HepG2 (cell line): ENCODE results near the gene RHBG. TPM values are rescaled to one million over a fixed set of nuclear protein-coding genes. Genes with fewer than 3 reads are reported as not detected.

ENCODE experiments used
- ATAC-seq: fragments of 200-7000 bp; cut with Tn5 transposase; 3 replicates; pipeline ENCODE4 v1.9.1; 2020; ENCODE audit warnings: mild to moderate bottlenecking, moderate library complexity
- BruUV-seq: library from RNA; stranded (reverse); fragments of 400-500 nt; replicated peaks from 2 replicates; lab custom pipeline; 2021; lab: Mats Ljungman, UMichigan
- CTCF ChIA-PET: fragments of 300-600 bp; formaldehyde crosslinking; extraction: SDS; loops from one replicate; lab custom pipeline; 2021; ENCODE audit warnings: low total read pairs, inconsistent platforms, low intra/inter-chr PET ratio; lab: Yijun Ruan, JAX
- POLR2A ChIA-PET: fragments of 350-600 bp; sonication (Branson Sonifier 250); formaldehyde crosslinking; loops from one replicate; lab custom pipeline; 2020; ENCODE audit warnings: antibody characterized with exemption, inconsistent platforms; lab: Yijun Ruan, JAX
- DNase-seq: peaks from one replicate; pipeline ENCODE4 v3.0.0-alpha.2; 2015; ENCODE audit warnings: low spot score
- FAIRE-seq: peaks from 3 replicates; lab custom pipeline; 2011; peaks lifted over from hg19 to GRCh38; lab: Jason Lieb, UNC
- H2AFZ ChIP-seq: one replicate; pipeline ENCODE4 v1.6.1; 2011; ENCODE audit warnings: low read length, inconsistent platforms
- H3K27ac ChIP-seq: fragments of 300-600 bp; 3 replicates; pipeline ENCODE4 v1.8.0; 2011; ENCODE audit warnings: mixed run types, mild to moderate bottlenecking, mixed read lengths, low read length, inconsistent platforms; ENCODE audit not compliant: insufficient read depth; ENCODE audit errors: extremely low read length
- H3K27me3 ChIP-seq, 2 experiments: fragments of 200-600 bp in 1 of 2; 2 replicates in 1 of 2; 3 replicates in 1 of 2; pipeline versions ENCODE4 v1.6.0 to v1.8.0; 2011; ENCODE audit warnings: low read length in 2 of 2, mild to moderate bottlenecking in 2 of 2, moderate library complexity in 2 of 2, inconsistent platforms in 1 of 2; ENCODE audit not compliant: insufficient read depth in 2 of 2, control insufficient read depth in 1 of 2
- H3K36me3 ChIP-seq, 2 experiments: fragments of 200-600 bp in 1 of 2; replicated peaks in 1 of 2; 2 replicates in 1 of 2; 3 replicates in 1 of 2; pipeline versions ENCODE4 v1.5.1 to v1.8.0; 2011; ENCODE audit warnings: low read length in 2 of 2, inconsistent platforms in 1 of 2; ENCODE audit not compliant: insufficient read depth in 2 of 2, control insufficient read depth in 1 of 2
- H3K4me1 ChIP-seq: 2 replicates; pipeline ENCODE4 v1.5.1; 2012; ENCODE audit warnings: low read length, inconsistent platforms; ENCODE audit not compliant: insufficient read depth
- H3K4me2 ChIP-seq: 2 replicates; pipeline ENCODE4 v1.6.0; 2011; ENCODE audit warnings: low read depth, low read length, inconsistent platforms
- H3K4me3 ChIP-seq, 3 experiments: fragments of 200-600 bp in 1 of 3; sonication (generic), shearing (Covaris generic) in 1 of 3; replicated peaks in 1 of 3; 2 replicates each; pipeline ENCODE4 v1.5.1; 2011 to 2016; ENCODE audit warnings: low read length in 3 of 3, inconsistent platforms in 2 of 3, low read depth in 2 of 3, mild to moderate bottlenecking in 2 of 3, control low read depth in 1 of 3, mixed read lengths in 1 of 3; ENCODE audit not compliant: insufficient read depth in 1 of 3
- H3K79me2 ChIP-seq: one replicate; pipeline ENCODE4 v1.6.1; 2011; ENCODE audit warnings: low read length, inconsistent platforms; ENCODE audit not compliant: insufficient read depth
- H3K9ac ChIP-seq: 2 replicates; pipeline ENCODE4 v1.6.0; 2011; ENCODE audit warnings: mild to moderate bottlenecking, low read depth, low read length, inconsistent platforms; ENCODE audit not compliant: insufficient read depth
- H3K9me3 ChIP-seq: 2 replicates; pipeline ENCODE4 v1.5.1; 2012; ENCODE audit warnings: mild to moderate bottlenecking, low read length
- H4K20me1 ChIP-seq: 2 replicates; pipeline ENCODE4 v1.6.0; 2011; ENCODE audit warnings: inconsistent platforms, mild to moderate bottlenecking, low read length, moderate library complexity; ENCODE audit not compliant: insufficient read depth
- ATF7-NPFF ChIP-seq: sonication (generic); formaldehyde crosslinking; IDR thresholded peaks from 2 replicates; pipeline ENCODE4 v1.8.1; 2023; ENCODE audit warnings: mild to moderate bottlenecking, low read depth, missing genetic modification reagents, moderate library complexity
- CTCF ChIP-seq: sonication (generic); formaldehyde crosslinking; IDR thresholded peaks from 2 replicates; pipeline ENCODE4 v1.5.0; 2020; ENCODE audit warnings: mild to moderate bottlenecking, missing genetic modification reagents, moderate library complexity
- IRX3 ChIP-seq: sonication (generic); formaldehyde crosslinking; IDR thresholded peaks from 2 replicates; pipeline ENCODE4 v1.8.1; 2023; ENCODE audit warnings: mild to moderate bottlenecking, low read depth, missing genetic modification reagents, borderline replicate concordance
- RNF219 ChIP-seq: sonication (generic); formaldehyde crosslinking; IDR thresholded peaks from 2 replicates; pipeline ENCODE4 v1.5.0; 2020; ENCODE audit warnings: mild to moderate bottlenecking, missing genetic modification reagents
- SAP130 ChIP-seq: IDR thresholded peaks from 2 replicates; pipeline ENCODE4 v1.6.1; 2016; ENCODE audit warnings: low read depth
- SMAD3 ChIP-seq: sonication (generic); formaldehyde crosslinking; IDR thresholded peaks from 2 replicates; pipeline ENCODE4 v1.4.0; 2020; ENCODE audit warnings: missing genetic modification reagents
- ZFP91 ChIP-seq: sonication (generic); formaldehyde crosslinking; IDR thresholded peaks from 2 replicates; pipeline ENCODE4 v1.9.0; 2022; ENCODE audit warnings: missing genetic modification reagents, mild to moderate bottlenecking, borderline replicate concordance
- ZNF232 ChIP-seq: sonication (generic); formaldehyde crosslinking; IDR thresholded peaks from 2 replicates; pipeline ENCODE4 v1.4.0; 2020; ENCODE audit warnings: missing genetic modification reagents, borderline replicate concordance
- WGBS: methylation state at CpG from one replicate; pipeline ENCODE4 v1.1.6; 2017; ENCODE audit warnings: low lambda C conversion rate; 5-methylcytosine and 5-hydroxymethylcytosine counted together
- in situ Hi-C: cut with HindIII; loops from 2 replicates; pipeline ENCODE4 v1.10.0; 2017; ENCODE audit warnings: low pct_unique_long_range_greater_than_20kb; ENCODE audit not compliant: extremely low pct_ligation_motif_present
- intact Hi-C: fragments of 100-400 bp; cut with micrococcal nuclease; formaldehyde crosslinking; loops from one replicate; pipeline ENCODE4 v1.10.0; 2022; ENCODE audit not compliant: unreplicated experiment
- polyA plus RNA-seq, 8 experiments: library from polyadenylated mRNA; depleted of rRNA in 3 of 8; stranded (reverse) in 7 of 8; unstranded in 1 of 8; fragments of >200 nt; fragmentation: Illumina TruSeq in 4 of 8; extraction: Trizol in 4 of 8; gene quantifications; 2 replicates each; pipeline versions ENCODE4 v1.2.1 to v1.2.3, GENCODE V29; 2011 to 2016; ENCODE audit warnings: low read depth in 4 of 8, missing spikeins in 1 of 8, mixed read lengths in 1 of 8; ENCODE audit not compliant: insufficient read depth in 1 of 8
- total RNA-seq, 5 experiments: library from RNA; depleted of rRNA; stranded (reverse); fragments of >200 nt; fragmentation: Illumina TruSeq; extraction: Trizol; gene quantifications; 2 replicates each; pipeline ENCODE4 v1.2.3, GENCODE V29; 2016; ENCODE audit warnings: low read depth in 1 of 5

Gene RHBG
- total and polyA plus RNA-seq, 2 of the 13 experiments (the other 11 are each of a cell fraction or from before 2014, with no cell fraction given): 61.8 to 73.5 TPM

- Histone ChIP-seq H3K36me3 (peaks cover 3 to 37% of the 10 kb centered on the region in 2 experiments; a peak in 4 of 5 replicates), H3K4me2 (peak overlapping the region; percentile 88), H2AFZ (no peak overlapping the region), H3K27ac (no peak overlapping the region), H3K4me1 (peaks cover 25% of the 10 kb centered on the region), H3K9ac (peak overlapping the region; percentile 85; the same call in 1 of the 2 replicates), H3K79me2 (peaks cover 43% of the 10 kb centered on the region), H4K20me1 (peaks cover 17% of the 10 kb centered on the region), H3K27me3 (no peaks in the 10 kb centered on the region; a peak in 1 of 5 replicates), H3K9me3 (no peaks in the 10 kb centered on the region), H3K4me3 (peak overlapping the region; percentile 87 to 94 (median 92))
- in situ Hi-C loops: no loop called here
- intact Hi-C loops: loop anchor here (5.0 kb wide), 2 partner anchors 36 to 44 kb away; no protein-coding TSS in a partner anchor
- no peak for DNase-seq
- ATAC-seq: no peak
- no TSS peak for BruUV-seq
- WGBS: 69% methylated on average over 4 of the region's 4 CpGs
- FAIRE-seq: no peak
- POLR2A ChIA-PET: interaction anchor here (0.8 to 2.9 kb wide), 4 partner anchors 36 to 123 kb away, joined by 3 to 22 read pairs (median 4); partner anchors contain the start of gene PMF1
- CTCF ChIA-PET: no interaction called here
- no peak for TF ChIP-seq SMAD3 (CRISPR knock-in tag)
- no peak for TF ChIP-seq ATF7-NPFF (CRISPR knock-in tag)
- TF ChIP-seq SAP130 (CRISPR knock-in tag): peak; percentile 20; the same call in 1 of the 2 replicates
- TF ChIP-seq IRX3 (CRISPR knock-in tag): no peak
- no peak for TF ChIP-seq RNF219 (CRISPR knock-in tag)
- TF ChIP-seq CTCF (CRISPR knock-in tag): peak; percentile 45
- TF ChIP-seq ZFP91: no peak
- no peak for TF ChIP-seq ZNF232 (CRISPR knock-in tag)
- TF ChIP-seq, all 625 proteins: peak for 2
Measured at GRCh38 chr1:156336242-156336641, 32.8 kb upstream of the RHBG start.
